Osteoblast (primary cell): Measurements from ENCODE around the gene DYNLT2B. TPM values are rescaled to one million over a fixed set of nuclear protein-coding genes. Genes with fewer than 3 reads are reported as not detected.
A peak's percentile ranks its signal among the peaks of the same experiment; 100 is the strongest.

Experiments used
- DNase-seq: peaks from one replicate; pipeline ENCODE4 v3.0.0; 2011; ENCODE audit warnings: low spot score, mixed read lengths; ENCODE audit not compliant: insufficient read length; ENCODE audit errors: missing footprints
- H2AFZ ChIP-seq: 2 replicates; pipeline ENCODE4 v1.6.0; 2011; ENCODE audit warnings: mild to moderate bottlenecking, low read length
- H3K27ac ChIP-seq: 2 replicates; pipeline ENCODE4 v1.5.1; 2011; ENCODE audit warnings: mild to moderate bottlenecking, low read depth, low read length, moderate library complexity
- H3K27me3 ChIP-seq: 2 replicates; pipeline ENCODE4 v1.6.0; 2012; ENCODE audit warnings: mild to moderate bottlenecking, control low read depth, inconsistent platforms, low read length, moderate library complexity; ENCODE audit not compliant: insufficient read depth
- H3K36me3 ChIP-seq: 2 replicates; pipeline ENCODE4 v1.5.1; 2011; ENCODE audit warnings: mild to moderate bottlenecking, low read length, control low read depth, moderate library complexity; ENCODE audit not compliant: insufficient read depth
- H3K4me1 ChIP-seq: 2 replicates; pipeline ENCODE4 v1.5.1; 2011; ENCODE audit warnings: mild to moderate bottlenecking, low read length, control low read depth, moderate library complexity; ENCODE audit not compliant: insufficient read depth
- H3K4me2 ChIP-seq: 2 replicates; pipeline ENCODE4 v1.6.0; 2011; ENCODE audit warnings: mild to moderate bottlenecking, low read length; ENCODE audit not compliant: insufficient read depth
- H3K4me3 ChIP-seq: fragments of 200-600 bp; sonication (generic); 3 replicates; pipeline ENCODE4 v1.5.1; 2012; ENCODE audit warnings: mild to moderate bottlenecking, low read length, inconsistent platforms; ENCODE audit not compliant: insufficient read depth
- H3K79me2 ChIP-seq: 2 replicates; pipeline ENCODE4 v1.6.0; 2012; ENCODE audit warnings: mild to moderate bottlenecking, low read length, control low read depth, inconsistent platforms; ENCODE audit not compliant: insufficient read depth
- H3K9me3 ChIP-seq: 2 replicates; pipeline ENCODE4 v1.5.1; 2011; ENCODE audit warnings: low read depth, low read length, control low read depth
- H4K20me1 ChIP-seq: 2 replicates; pipeline ENCODE4 v1.6.0; 2012; ENCODE audit warnings: mild to moderate bottlenecking, low read length, control low read depth; ENCODE audit not compliant: insufficient read depth
- total RNA-seq: library from RNA; depleted of rRNA; stranded (reverse); fragments of >200 nt; gene quantifications from 2 replicates; pipeline ENCODE4 v1.2.3, GENCODE V29; 2012
- TF ChIP-seq, protein P1 (sequence below): IDR thresholded peaks from 2 replicates; pipeline ENCODE4 v1.5.1; 2011; ENCODE audit warnings: mild to moderate bottlenecking, low read depth, low read length, moderate library complexity; ENCODE audit errors: extremely low read depth

DYNLT2B gene
- total RNA-seq, 1 donor, result 10.5 TPM

DNA sequence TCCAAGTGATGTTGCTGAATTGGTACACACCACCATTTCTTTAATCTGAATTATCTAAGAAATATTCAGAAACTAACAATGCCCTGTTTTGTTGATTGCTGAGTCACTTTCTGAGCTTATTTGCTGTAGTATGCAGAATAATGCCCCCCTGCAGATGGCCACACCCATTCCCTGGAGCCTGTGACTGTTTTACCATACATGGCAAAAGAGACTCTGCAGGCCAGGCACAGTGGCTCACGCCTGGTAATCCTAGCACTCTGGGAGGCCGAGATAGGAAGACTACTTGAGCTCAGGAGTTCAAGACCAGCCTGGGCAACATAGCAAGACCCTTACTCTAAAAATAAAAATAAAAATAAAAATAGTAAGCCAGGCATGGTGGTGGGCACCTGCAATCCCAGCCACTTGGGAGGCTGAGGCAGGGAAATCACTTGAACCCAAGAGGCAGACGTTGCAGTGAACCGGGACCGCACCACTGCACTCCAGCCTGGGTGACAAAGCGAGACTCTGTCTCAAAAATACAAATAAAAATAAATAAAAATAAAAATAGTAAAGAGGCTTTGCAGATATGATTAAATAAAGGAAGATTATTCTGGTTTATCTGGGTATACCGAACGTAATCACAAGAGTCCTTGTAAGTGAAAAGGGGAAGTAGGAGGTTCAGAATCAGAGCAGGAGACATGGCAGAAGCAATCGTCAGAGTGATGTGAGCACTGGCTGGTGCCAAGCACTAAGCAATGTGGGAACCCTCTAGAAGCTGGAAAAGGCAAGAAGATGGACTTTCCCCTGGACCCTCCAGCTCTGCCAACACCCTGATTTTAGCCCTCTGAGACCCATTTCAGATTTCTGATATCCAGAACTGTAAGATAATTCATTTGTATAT is 49.5 kb downstream of the DYNLT2B start:
- Histone ChIP-seq H2AFZ (no peak overlapping the region), H3K4me1 (peaks cover 3% of the 10 kb centered on the region), H3K4me2 (no peak overlapping the region), H3K9me3 (no peaks in the 10 kb centered on the region), H3K36me3 (peaks cover 37% of the 10 kb centered on the region), H3K27ac (peak overlapping the region; percentile 10), H3K27me3 (no peaks in the 10 kb centered on the region), H4K20me1 (peaks cover 18% of the 10 kb centered on the region), H3K79me2 (peaks cover 64% of the 10 kb centered on the region), H3K4me3 (no peak overlapping the region)
- TF ChIP-seq, protein P1, sequence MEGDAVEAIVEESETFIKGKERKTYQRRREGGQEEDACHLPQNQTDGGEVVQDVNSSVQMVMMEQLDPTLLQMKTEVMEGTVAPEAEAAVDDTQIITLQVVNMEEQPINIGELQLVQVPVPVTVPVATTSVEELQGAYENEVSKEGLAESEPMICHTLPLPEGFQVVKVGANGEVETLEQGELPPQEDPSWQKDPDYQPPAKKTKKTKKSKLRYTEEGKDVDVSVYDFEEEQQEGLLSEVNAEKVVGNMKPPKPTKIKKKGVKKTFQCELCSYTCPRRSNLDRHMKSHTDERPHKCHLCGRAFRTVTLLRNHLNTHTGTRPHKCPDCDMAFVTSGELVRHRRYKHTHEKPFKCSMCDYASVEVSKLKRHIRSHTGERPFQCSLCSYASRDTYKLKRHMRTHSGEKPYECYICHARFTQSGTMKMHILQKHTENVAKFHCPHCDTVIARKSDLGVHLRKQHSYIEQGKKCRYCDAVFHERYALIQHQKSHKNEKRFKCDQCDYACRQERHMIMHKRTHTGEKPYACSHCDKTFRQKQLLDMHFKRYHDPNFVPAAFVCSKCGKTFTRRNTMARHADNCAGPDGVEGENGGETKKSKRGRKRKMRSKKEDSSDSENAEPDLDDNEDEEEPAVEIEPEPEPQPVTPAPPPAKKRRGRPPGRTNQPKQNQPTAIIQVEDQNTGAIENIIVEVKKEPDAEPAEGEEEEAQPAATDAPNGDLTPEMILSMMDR, result no peak
- DNase-seq, result no peak

DNA sequence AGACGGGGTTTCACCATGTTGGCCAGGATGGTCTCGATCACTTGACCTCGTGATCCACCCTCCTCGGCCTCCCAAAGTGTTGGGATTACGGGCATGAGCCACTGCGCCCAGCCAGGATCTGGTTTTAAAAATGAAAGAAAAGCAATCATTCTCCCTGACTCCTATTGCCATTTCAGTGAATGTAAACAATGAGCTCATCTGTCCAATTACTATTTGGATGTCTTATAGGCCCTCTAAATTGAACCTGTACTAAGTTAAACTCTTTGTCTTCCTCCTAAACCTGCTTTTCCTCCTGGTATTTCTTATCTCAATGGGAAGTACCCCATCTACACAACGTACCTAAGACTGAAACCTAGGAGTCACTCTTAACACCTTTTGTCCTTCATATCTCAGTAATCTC is 54.2 kb downstream of the DYNLT2B start:
- Histone ChIP-seq H3K4me2 (no peak overlapping the region), H3K36me3 (peaks cover 28% of the 10 kb centered on the region), H3K27me3 (no peaks in the 10 kb centered on the region), H3K9me3 (no peaks in the 10 kb centered on the region), H3K4me3 (no peak overlapping the region), H4K20me1 (no peaks in the 10 kb centered on the region), H2AFZ (no peak overlapping the region), H3K4me1 (peaks cover 3% of the 10 kb centered on the region), H3K27ac (no peak overlapping the region), H3K79me2 (peaks cover 68% of the 10 kb centered on the region)
- DNase-seq, result no peak
- TF ChIP-seq, protein P1, result no peak

DNA sequence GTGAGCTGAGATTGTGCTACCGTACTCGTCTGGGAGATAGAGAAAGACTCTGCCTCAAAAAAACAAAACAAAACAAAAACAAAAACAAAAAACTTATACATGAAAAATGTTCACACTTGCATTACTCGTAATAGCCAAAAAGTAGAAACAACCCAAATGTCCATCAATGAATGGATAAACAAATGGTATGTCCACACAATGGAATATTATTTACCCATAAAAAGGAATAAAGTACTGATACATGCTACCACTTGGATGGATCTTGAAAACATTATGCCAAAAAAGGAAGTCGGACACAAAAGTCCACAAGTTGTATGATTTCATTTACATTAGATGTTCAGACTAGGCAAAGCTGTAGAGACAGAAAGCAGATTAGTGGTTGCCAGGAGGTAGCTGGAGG is 57.3 kb downstream of the DYNLT2B start:
- H3K4me2 ChIP-seq, result no peak overlapping the region
- no peak overlapping the region for H3K4me3 ChIP-seq
- H4K20me1 ChIP-seq, result peaks cover 13% of the 10 kb centered on the region
- H3K79me2 ChIP-seq, result peaks cover 68% of the 10 kb centered on the region
- DNase-seq, result no peak
- no peak overlapping the region for H3K27ac ChIP-seq
- H3K9me3 ChIP-seq, result no peaks in the 10 kb centered on the region
- H2AFZ ChIP-seq, result no peak overlapping the region
- peaks cover 37% of the 10 kb centered on the region for H3K36me3 ChIP-seq
- H3K27me3 ChIP-seq, result no peaks in the 10 kb centered on the region
- H3K4me1 ChIP-seq, result no peaks in the 10 kb centered on the region
- TF ChIP-seq, protein P1, result no peak

DNA sequence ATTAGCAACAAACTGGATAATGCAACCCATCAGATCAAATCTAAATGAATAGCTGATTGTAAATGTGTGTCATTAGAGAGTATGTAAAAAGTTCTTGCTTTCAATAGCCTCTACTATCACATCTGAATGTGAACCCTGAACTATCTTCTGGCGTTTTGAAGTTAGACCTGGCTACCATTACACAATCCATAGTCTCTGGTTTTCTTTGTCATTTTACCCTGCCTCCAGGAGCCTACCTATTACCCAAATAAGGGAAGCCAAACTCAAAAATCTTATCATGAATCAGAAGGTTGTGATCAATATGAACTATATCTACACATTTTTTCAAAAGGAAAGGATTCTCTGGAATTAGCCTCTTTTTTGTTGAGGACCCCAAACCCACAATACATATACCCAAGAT is 62.3 kb downstream of the DYNLT2B start:
- Histone ChIP-seq H3K9me3 (no peaks in the 10 kb centered on the region), H3K4me3 (no peak overlapping the region), H3K27me3 (no peaks in the 10 kb centered on the region), H3K79me2 (peaks cover 35% of the 10 kb centered on the region), H3K36me3 (peaks cover 46% of the 10 kb centered on the region), H2AFZ (no peak overlapping the region), H4K20me1 (peaks cover 24% of the 10 kb centered on the region), H3K27ac (no peak overlapping the region), H3K4me1 (no peaks in the 10 kb centered on the region), H3K4me2 (no peak overlapping the region)
- TF ChIP-seq, protein P1, result no peak
- DNase-seq, result no peak
